GM18502 (cell line): ENCODE results near the gene PATJ.
"Not testable (repeated sequence)": the region's sequence is repeated elsewhere in the genome, so short reads cannot be mapped to it uniquely, and the experiment has no call there.

Experiments
- ATAC-seq: cut with Tn5 transposase; IDR thresholded peaks from one replicate; pipeline ENCODE4 v1.9.1; 2021; ENCODE audit warnings: mild to moderate bottlenecking; ENCODE audit not compliant: unreplicated experiment, poor library complexity

The PATJ gene

DNA sequence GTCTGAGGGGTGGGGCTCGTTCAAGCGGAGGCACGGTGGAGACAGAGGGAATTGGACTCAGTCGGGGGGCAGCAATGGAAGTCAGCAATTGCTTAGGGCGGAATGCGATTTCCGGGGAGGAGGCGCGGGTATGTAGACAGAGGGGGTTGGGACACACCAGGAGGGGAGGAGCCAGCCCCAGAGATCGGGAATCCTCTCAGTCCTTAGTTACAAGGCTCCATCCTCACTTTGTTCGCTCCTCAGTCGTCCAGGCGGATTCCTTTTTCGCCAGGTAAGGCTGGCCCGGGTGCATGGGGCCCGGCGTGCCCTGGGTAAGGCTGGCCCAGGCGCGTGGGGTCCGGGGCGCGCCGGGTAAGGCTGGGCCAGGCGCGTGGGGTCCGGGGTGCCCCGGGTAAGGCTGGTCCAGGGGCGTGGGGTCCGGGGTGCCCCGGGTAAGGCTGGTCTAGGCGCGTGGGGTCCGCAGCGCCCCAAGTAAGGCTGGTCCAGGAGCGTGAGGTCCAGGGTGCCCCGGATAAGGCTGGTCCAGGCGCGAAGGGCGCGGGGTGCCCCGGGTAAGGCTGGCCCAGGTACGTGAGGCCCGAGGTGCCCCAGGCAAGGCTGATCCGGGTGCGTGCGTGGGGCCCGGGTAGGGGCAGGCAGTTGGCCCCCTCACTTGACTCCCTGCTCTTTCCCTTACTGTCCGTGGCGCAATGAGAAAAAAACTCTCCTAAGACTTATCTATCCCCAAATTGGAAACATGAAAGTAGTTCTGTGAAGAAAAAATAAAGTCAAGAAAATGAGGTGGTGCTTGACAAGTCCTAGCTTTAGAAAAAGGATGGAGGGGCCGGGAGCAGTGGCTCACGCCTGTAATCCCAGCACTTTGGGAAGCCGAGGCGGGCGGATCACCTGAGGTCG, 452.6 kb downstream of the PATJ start, which contains the start of gene L1TD1:
L1TD1 (plus strand) TSS at position 199 of the 894 bp plus-strand sequence. CDS start 11,780 bp downstream, outside the sequence.
- no peak for ATAC-seq

DNA sequence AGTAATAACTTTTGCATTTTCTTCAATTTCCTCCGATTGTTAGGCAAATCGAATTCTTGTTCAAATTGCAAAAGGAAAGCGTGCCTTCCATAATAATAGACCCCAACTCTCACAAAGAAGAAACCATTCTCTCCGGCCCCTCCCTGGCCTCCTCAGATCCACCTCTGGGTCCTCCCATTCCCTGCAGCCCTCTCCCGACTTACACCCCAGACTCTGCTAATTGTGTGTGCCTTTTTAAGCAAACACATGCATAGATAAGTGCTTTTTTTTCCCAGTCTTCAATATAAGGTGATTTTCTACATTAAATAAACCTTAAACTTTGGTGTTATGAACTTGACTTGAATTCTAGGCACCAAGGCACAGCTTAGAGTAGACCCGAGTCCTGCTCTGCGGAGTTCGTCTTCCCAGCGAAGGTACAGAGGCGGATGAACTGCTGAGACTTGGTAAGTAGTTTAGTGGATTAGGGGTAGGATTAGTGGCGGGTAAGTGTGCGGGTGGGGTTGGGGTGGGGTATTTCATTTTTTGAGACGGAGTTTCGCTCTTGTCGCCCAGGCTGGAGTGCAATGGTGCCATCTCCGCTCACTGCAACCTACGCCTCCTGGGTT, 453.9 kb downstream of the PATJ start:
- ATAC-seq: no peak

DNA sequence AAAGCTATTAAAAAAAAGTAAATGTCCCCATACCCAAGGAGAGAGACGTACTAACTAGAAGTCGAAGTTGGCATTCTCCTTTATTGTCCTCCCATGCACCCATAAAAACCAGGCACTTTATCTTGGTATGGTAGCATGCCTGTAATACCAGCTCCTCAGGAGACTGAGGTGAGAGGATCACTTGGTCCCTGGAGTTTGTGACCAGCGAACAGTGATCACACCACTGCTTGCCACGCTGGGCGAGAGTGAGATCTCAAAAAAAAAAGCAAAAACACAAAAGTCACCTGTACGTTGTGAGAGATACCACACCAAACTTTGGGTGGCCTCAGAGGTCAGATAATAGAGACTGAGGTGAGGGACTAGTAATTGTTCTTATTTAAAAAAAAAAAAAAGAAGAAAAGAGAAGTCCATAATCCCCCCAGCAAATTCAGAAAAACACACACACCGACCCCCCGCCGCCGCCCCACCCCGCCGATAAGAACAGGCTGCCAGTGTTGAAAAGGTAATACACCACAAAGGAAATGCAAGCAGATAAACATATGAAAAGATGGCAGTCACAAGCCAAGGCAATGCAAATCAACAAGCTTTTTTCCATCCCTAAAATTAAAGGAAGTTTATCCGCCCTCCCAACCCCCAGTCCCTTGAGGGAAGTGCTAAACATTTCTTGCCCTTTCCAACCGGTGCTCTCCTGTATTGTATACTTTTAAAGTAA, 455.9 kb downstream of the PATJ start:
- ATAC-seq: no peak

DNA sequence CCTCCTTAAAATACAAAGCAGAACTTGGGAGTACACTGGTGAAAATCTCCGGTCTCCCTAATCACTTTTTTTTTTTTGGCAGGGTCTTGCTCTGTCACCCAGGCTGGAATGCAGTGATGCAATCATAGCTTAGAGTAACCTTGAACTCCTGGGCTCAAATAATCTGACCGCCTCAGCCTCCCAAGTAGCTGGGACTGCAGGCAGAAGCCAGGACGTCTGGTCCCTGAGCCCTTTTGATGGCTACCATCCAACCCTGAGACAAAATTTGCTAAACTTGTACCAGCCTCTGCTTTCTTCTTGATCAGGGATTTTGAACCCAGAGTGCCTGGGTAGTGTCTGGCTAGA, 456.5 kb downstream of the PATJ start:
- no peak for ATAC-seq

DNA sequence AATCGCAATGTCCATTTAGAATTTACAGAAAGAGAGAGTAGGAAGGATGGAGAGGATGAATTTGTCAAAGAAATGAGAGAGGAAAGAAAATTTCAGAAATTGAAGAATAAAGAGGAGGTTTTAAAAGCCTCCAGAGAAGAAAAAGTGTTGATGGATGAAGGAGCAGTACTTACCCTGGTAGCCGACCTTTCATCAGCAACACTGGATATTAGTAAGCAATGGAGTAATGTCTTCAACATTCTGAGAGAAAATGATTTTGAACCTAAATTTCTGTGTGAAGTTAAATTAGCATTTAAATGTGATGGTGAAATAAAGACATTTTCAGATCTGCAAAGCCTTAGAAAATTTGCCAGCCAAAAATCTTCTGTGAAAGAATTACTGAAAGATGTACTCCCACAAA, 464.9 kb downstream of the PATJ start:
- ATAC-seq: no peak

DNA sequence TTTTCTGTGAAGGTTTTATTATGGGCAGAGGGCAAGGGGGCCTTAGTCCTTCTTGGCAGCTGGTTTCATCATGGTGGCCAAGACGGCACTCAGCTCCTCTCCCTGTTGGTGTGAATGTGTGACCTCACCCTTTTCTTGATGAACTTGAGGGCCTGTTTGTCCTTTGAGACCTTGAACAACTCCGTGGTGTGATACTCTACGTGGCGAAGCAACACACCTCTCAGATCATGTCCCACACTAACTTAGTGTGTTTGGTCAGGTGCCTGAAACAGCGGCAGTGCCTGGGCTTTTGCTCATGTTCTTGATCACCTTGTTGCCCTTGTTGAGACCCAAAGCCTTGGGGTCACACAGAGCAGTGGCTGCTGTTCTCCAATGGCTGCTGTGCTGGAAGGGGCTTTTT, 465.8 kb downstream of the PATJ start:
- ATAC-seq: no peak

DNA sequence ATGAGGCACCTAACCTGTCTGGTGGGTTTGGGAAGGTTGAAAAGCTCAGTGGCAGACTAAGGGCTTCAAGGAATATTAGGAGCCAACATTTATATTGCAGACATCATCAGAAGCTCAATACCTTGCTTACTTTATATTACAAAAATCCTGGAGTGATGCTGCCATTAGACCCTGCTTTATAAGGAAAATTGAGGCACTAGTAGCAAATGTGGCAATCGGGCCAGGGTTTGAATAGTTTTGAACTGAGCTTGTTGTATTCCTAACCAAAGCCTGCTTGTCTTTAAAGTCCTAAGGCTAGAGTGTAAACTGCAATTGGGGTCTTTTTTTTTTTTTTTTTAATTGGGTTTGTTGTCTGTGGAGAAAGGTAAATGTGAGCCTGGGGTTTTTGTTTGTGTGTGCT, 466.7 kb downstream of the PATJ start:
- ATAC-seq: no peak

DNA sequence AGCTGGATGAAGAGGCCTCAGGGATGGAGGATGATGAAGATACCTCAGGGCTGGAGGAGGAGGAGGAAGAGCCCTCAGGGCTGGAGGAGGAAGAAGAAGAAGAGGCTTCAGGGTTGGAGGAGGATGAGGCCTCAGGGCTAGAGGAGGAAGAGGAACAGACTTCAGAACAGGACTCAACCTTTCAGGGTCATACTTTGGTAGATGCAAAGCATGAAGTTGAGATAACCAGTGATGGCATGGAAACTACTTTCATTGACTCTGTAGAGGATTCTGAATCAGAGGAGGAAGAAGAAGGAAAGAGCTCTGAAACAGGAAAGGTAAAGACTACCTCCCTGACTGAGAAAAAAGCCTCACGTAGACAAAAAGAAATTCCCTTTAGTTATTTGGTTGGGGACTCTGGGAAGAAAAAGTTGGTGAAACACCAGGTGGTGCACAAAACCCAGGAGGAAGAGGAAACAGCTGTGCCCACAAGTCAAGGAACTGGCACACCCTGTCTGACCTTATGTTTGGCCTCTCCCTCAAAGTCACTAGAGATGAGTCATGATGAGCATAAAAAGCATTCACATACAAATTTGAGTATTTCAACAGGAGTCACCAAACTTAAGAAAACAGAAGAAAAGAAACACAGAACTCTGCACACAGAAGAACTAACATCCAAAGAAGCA, 467.8 kb downstream of the PATJ start:
- ATAC-seq: no peak

DNA sequence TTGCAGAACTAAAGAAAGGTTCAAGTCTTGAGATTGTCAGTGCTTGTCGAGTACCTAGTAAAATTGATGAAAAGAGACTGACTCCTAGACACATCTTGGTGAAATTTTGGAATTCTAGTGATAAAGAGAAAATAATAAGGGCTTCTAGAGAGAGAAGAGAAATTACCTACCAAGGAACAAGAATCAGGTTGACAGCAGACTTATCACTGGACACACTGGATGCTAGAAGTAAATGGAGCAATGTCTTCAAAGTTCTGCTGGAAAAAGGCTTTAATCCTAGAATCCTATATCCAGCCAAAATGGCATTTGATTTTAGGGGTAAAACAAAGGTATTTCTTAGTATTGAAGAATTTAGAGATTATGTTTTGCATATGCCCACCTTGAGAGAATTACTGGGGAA, 468.7 kb downstream of the PATJ start:
- ATAC-seq: no peak

DNA sequence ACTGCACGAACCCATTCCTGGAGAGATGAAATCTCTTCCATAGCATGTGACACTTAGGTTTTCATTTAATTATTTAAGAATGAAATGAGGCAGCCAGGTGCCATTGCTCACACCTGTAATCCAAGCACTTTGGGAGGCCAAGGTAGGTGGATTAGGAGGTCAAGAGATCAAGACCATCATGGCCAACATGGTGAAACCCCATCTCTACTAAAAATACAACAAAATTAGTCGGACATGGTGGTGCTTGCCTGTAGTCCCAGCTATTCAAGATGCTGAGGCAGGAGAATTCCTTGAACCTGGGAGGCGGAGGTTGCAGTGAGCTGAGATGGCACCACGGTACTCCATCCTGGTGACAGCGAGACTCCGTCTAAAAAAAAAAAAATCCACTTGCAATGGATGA, 470.1 kb downstream of the PATJ start:
- ATAC-seq: no peak

DNA sequence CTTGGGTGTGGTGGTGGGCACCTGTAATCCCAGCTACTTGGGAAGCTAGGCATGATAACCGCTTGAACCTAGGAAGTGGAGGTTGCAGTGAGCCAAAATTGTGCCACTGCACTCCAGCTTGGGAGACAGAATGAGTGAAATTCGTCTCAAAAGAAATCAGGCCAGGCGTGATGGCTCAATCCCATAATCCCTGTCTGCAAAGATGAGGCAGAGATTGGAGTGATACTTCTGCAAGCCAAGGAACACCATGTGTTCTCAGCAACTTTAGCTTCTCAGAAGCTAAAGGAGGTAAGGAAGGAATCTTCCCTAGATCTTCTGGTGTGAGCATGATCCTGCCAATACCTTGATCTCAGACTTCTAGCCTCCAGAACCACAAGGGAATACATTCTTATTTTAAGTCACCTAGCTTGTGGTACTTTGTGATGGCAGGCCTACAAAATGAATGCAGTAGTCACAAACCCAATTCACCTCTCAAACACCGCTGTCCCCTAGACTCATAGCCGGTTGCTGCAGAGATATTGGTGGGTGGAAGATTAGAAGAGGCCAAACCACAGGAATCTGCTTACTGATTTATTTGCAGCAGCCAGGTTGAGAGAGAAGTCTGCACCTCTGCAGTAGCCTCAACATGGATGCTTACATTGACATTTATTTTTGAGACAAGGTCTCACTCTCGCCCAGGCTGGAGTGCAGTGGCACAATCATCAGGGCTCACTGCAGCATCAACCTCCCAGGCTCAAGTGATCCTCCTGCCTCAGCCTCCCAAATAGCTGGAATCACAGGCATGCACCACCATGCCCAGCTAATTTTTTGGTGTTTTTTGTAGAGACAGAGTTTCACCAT, 471.0 kb downstream of the PATJ start:
- ATAC-seq: no peak

DNA sequence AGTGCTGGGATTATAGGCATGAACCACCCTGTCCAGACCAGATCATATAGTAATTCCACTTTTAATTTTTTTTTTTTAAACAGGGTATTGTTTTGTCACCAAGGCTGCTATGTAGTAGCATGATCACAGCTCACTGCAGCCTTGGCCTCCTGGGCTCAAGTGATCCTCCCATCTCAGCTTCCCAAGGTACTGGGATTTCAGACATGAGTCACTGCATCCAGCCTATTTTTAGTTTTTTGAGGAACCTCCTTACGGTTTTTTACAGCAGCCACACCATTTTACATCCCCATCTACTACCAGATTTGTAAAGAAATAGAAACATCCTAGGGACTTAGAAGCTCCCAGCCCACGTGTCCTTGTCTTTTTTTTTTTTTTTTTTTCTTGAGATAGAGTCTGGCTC, 476.3 kb downstream of the PATJ start:
- no peak for ATAC-seq

DNA sequence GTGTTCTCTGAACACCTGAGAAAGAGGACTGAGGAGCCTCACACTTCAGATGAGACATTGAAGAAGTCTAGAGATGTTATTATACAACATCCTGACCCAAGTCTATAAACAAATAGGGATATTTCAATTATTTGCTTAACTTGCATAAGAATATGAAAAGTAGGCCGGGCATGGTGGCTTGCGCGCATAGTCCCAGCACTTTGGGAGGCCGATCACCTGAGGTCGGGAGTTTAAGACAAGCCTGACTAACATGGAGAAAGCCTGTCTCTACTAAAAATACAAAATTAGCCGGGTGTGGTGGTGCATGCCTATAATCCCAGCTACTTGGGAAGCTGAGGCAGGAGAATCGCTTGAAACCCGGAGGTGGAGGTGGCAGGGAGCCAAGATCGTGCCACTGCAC, 478.2 kb downstream of the PATJ start:
- ATAC-seq: not testable (repeated sequence)

DNA sequence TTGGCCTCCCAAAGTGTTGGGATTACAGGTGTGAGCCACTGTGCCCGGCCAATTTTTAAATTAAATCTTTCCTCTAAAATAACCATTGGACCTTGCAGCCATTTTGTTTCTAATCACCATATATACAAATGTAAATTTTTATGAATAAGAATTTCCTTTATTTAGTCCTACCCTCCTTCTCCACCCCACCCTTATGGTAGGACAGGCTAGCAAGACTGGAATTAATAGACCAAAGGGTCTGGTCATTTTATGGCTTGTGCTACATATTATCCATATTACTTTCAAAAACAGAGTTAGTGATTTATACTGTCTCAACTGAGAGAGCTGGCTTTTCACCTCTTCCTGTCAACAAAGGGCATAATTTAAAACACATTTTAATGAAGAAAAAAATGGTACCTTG, 478.9 kb downstream of the PATJ start:
- ATAC-seq: no peak

DNA sequence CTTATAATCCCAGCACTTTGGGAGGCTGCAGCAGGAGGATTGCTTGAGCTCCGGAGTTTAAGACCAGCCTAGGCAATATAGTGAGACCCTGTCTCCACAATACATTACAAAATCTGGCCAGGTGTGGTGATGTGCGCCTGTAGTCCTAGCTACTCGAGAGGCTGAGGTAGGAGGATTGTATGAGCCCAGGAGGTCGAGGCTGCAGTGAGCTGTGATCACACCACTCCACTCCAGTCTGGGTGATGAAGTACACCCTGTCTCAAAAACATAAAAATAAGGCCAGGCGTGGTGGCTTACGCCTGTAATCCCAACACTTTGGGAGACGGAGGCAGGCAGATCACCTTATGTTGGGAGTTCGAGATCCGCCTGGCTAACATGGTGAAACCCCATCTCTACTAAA, 480.0 kb downstream of the PATJ start:
- ATAC-seq: no peak

DNA sequence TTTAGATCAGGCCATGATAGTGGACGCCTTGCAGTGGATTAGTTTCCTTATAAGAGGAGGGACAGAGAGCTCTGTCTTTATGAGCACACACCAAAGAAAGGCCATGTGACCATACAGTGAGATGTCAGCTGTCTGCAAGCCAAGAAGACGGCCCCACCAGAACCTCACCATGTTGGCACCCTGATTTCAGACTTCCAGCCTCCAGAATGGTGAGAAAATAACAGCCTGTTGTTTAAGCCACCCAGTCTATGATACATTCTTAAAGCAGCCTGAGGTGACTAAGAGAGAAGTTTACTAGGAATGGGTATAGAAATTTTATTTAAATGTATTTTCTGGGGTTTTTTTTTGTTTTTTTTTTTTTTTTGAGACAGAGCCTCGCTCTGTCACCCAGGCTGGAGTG, 481.9 kb downstream of the PATJ start:
- no peak for ATAC-seq

DNA sequence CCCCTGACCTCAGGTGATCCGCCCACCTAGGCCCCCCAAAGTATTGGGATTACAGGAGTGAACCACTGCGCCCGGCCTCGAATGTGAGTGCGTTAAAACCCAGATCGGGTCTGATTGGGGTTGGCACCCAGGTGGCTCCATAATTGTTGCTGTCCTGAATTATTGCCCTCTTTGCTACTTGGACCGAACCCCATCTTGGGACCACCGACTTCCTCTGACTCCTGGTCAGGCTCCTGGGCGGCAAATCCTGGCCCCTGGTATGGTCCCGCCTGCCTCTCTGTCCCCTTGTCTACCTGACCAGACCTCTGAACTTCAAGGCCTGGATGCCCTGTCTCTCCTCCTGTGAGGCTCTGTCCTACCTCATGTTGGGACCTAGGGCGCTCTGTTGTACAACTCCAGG, 485.2 kb downstream of the PATJ start:
- ATAC-seq: no peak
